ENCODE results near the gene IFT172. TPM values are rescaled to one million over a fixed set of nuclear protein-coding genes. Genes with fewer than 3 reads are reported as not detected.

Gene IFT172
- total and polyA plus RNA-seq, 2 of the 4 experiments (the other 2 are of a cell fraction), result 18.8 to 25.5 TPM

DNA sequence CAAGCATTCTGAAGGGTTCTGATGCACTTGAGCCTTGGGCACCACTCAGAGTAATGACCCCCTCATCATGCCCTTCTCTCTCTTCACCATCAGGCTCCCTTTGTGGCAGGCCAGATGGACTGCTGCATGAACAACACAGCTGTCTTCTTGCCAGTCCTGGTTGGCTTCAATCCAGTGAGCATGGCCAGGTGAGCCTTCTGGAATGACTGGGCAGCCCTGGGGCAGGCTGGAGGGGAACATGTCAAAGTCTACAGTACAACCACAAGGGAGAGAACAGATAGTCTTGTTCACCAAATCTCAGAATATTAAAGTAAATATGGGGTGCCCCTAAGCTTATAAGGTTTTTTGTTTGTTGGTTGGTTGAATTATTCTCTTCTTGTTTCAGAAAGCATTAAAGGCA, 11.5 kb upstream of the IFT172 start:
- no peaks in the 10 kb centered on the region for H3K79me1 ChIP-seq (ENCODE audit: low read depth in 1 of 2, low read length in 2 of 2)
- H3K4me3 ChIP-seq (ENCODE audit: insufficient read depth, low read depth, low read length), result no peak overlapping the region
- TF ChIP-seq, protein P1, sequence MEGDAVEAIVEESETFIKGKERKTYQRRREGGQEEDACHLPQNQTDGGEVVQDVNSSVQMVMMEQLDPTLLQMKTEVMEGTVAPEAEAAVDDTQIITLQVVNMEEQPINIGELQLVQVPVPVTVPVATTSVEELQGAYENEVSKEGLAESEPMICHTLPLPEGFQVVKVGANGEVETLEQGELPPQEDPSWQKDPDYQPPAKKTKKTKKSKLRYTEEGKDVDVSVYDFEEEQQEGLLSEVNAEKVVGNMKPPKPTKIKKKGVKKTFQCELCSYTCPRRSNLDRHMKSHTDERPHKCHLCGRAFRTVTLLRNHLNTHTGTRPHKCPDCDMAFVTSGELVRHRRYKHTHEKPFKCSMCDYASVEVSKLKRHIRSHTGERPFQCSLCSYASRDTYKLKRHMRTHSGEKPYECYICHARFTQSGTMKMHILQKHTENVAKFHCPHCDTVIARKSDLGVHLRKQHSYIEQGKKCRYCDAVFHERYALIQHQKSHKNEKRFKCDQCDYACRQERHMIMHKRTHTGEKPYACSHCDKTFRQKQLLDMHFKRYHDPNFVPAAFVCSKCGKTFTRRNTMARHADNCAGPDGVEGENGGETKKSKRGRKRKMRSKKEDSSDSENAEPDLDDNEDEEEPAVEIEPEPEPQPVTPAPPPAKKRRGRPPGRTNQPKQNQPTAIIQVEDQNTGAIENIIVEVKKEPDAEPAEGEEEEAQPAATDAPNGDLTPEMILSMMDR (conservative IDR thresholded peaks at IDR 0.05; ENCODE audit: low read depth, low read length), result no peak
- no peak for TF ChIP-seq CEBPB (IDR thresholded peaks at IDR 0.05; ENCODE audit: low read depth, low read length)
- no peak for TF ChIP-seq NFE2L2 (IDR thresholded peaks at IDR 0.05; ENCODE audit: low read depth, low read length)
- TF ChIP-seq RFX5 (IDR thresholded peaks at IDR 0.05; ENCODE audit: low read depth, low read length), result no peak
- no peak for TF ChIP-seq RAD21 (IDR thresholded peaks at IDR 0.05; ENCODE audit: low read length)
- TF ChIP-seq, protein P2, sequence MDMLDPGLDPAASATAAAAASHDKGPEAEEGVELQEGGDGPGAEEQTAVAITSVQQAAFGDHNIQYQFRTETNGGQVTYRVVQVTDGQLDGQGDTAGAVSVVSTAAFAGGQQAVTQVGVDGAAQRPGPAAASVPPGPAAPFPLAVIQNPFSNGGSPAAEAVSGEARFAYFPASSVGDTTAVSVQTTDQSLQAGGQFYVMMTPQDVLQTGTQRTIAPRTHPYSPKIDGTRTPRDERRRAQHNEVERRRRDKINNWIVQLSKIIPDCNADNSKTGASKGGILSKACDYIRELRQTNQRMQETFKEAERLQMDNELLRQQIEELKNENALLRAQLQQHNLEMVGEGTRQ (IDR thresholded peaks at IDR 0.05; ENCODE audit: low read depth, low read length), result no peak
- no peak for TF ChIP-seq SMC3 (IDR thresholded peaks at IDR 0.05; ENCODE audit: low read depth, low read length)
- no peak for TF ChIP-seq BHLHE40 (IDR thresholded peaks at IDR 0.05; ENCODE audit: low read depth, low read length)
- no peak for TF ChIP-seq CHD1 (IDR thresholded peaks at IDR 0.05; ENCODE audit: low read depth, low read length)
- TF ChIP-seq POLR2A (IDR thresholded peaks at IDR 0.05; ENCODE audit: low read depth, low read length), result no peak
- no peak for TF ChIP-seq ELK1 (IDR thresholded peaks at IDR 0.05; ENCODE audit: borderline replicate concordance, low read depth, low read length)
- no peak for TF ChIP-seq MXI1 (IDR thresholded peaks at IDR 0.05; ENCODE audit: borderline replicate concordance, low read depth, low read length)
- no peak for TF ChIP-seq RCOR1 (IDR thresholded peaks at IDR 0.05; ENCODE audit: insufficient replicate concordance, low read length)
- no peak for TF ChIP-seq MAZ (IDR thresholded peaks at IDR 0.05; ENCODE audit: borderline replicate concordance, low read depth, low read length)
- no peak for TF ChIP-seq FOS (IDR thresholded peaks at IDR 0.05; ENCODE audit: low read depth, low read length)
- no peak for TF ChIP-seq MAFK (IDR thresholded peaks at IDR 0.05; ENCODE audit: low read depth, low read length)
- no peak overlapping the region for H2AK9ac ChIP-seq (replicated peaks; ENCODE audit: low read depth, low read length, poor library complexity)
- no peak overlapping the region for H3K56ac ChIP-seq (ENCODE audit: extremely low read depth, insufficient read depth, low read length)
- H3K4me2 ChIP-seq (ENCODE audit: low read depth, low read length), result no peak overlapping the region
- no peak overlapping the region for H3K18ac ChIP-seq (ENCODE audit: low read depth, low read length)
- H2BK5ac ChIP-seq (ENCODE audit: low read depth, low read length, poor library complexity, severe bottlenecking), result no peak overlapping the region
- H2AFZ ChIP-seq (replicated peaks; ENCODE audit: low read length, poor library complexity), result no peak overlapping the region
- peaks cover 2% of the 10 kb centered on the region; the same call in 1 of the 2 replicates for H3K27me3 ChIP-seq (ENCODE audit: control insufficient read depth, insufficient read depth, low read length)
- intact Hi-C loops (cut with micrococcal nuclease), result no loop called here
- no peak overlapping the region for H2BK120ac ChIP-seq (ENCODE audit: low read depth, low read length)
- H2BK20ac ChIP-seq (ENCODE audit: low read depth, low read length), result no peak overlapping the region
- no peak overlapping the region for H3K4ac ChIP-seq (ENCODE audit: low read depth, low read length)
- no TSS peak for BruUV-seq (replicated peaks)
- no peak overlapping the region for H2AK5ac ChIP-seq (ENCODE audit: low read depth, low read length)
- in situ Hi-C loops (cut with MboI; ENCODE audit: low sequenced_read_pairs), result no loop called here
- no peak overlapping the region for H4K5ac ChIP-seq (ENCODE audit: low read depth, low read length)
- peaks cover 11% of the 10 kb centered on the region for H3K9me1 ChIP-seq (ENCODE audit: insufficient read depth, low read length)
- dilution Hi-C loops (cut with HindIII; ENCODE audit: low sequenced_read_pairs, unreplicated experiment), result no loop called here
- H2BK15ac ChIP-seq (ENCODE audit: low read depth, low read length), result no peak overlapping the region
- H3K36me3 ChIP-seq (ENCODE audit: control insufficient read depth, insufficient read depth, low read length), result no peaks in the 10 kb centered on the region
- no peak overlapping the region for H3K23ac ChIP-seq (ENCODE audit: low read depth, low read length)
- DNase-seq, result no peak
- H3K9me3 ChIP-seq (ENCODE audit: control insufficient read depth, insufficient read depth, low read length), result no peaks in the 10 kb centered on the region
- no peak overlapping the region for H3K9ac ChIP-seq (ENCODE audit: low read depth, low read length)
- peaks cover 7% of the 10 kb centered on the region for H3K4me1 ChIP-seq (ENCODE audit: control insufficient read depth, insufficient read depth, low read length)
- no peak overlapping the region for H4K91ac ChIP-seq (ENCODE audit: insufficient read depth, low read depth, low read length)
- POLR2A ChIA-PET (ENCODE audit: unreplicated experiment), result no interaction called here
- H3K14ac ChIP-seq (replicated peaks; ENCODE audit: low read depth, low read length), result no peak overlapping the region
- H4K20me1 ChIP-seq (ENCODE audit: insufficient read depth, low read length), result no peaks in the 10 kb centered on the region
- no peak for ATAC-seq (ENCODE audit: low read depth)
- CTCF ChIA-PET, result no interaction called here
- H4K8ac ChIP-seq (ENCODE audit: low read depth in 2 of 2, low read length in 2 of 2), result no peak overlapping the region
- no peak overlapping the region for H3K27ac ChIP-seq (ENCODE audit: insufficient read depth, low read length)
